HEK293T (cell line): Measurements from ENCODE around the gene SMARCC1.
"Not testable (repeated sequence)": the region's sequence is repeated elsewhere in the genome, so short reads cannot be mapped to it uniquely, and the experiment has no call there.

Source experiments
- FOXA1 ChIP-seq: fragments of 450-650 bp; IDR thresholded peaks from 2 replicates; pipeline ENCODE4 v1.6.1; 2016; ENCODE audit warnings: mild to moderate bottlenecking
- PKNOX1 ChIP-seq: fragments of 450-650 bp; IDR thresholded peaks from 2 replicates; pipeline ENCODE4 v1.6.1; 2016
- SP1 ChIP-seq: fragments of 450-650 bp; IDR thresholded peaks from 2 replicates; pipeline ENCODE4 v1.6.1; 2017

GRCh38 chr3:47829482-47829881 is 47.8 kb upstream of the SMARCC1 start:
- TF ChIP-seq SP1, FOXA1, PKNOX1: not testable (repeated sequence)
